ENCODE results near the gene MIDN.

Gene MIDN

DNA sequence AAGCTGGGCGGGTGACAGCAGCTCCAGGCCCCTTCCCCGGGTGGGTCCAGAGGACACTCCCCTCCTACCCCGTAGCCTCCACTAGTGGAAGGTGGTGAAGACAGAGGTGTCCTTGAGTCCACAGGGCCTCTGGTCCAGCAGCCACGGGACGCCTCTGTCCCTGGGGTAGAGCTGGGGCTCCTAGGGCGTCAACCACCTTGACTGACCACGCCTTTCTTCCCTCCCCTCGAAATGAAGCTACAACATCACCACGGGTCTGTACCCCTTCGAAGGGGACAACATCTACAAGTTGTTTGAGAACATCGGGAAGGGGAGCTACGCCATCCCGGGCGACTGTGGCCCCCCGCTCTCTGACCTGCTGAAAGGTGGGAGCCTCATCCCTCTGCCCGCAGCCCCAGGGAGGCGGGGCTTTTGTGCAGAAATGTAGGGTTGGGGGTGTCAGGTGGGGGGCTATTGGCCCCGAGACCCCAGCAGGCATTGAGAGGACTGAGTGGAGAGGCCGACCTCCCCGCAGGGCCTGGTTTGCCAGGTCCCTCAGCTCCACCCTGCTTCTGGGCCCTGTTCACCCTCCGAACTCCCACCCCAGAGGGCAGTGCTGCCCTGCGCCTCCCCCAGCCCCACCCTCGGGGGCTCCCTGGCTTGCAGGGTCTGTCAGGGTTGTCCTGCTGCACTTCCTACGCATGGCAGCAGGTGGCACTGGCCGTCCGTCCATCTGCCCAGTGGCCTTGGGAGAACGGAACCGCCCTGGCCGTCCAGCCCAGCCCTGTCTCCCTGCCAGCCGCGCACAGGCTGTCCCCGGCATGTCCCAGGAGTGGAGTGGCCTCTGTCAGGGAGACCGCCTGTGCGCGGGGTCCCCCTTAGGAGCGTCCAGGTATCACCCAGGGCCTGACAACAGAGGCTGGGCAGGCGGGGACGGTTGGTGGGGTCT lies 27.1 kb upstream of the MIDN start:
- DNase-seq, result no peak

DNA sequence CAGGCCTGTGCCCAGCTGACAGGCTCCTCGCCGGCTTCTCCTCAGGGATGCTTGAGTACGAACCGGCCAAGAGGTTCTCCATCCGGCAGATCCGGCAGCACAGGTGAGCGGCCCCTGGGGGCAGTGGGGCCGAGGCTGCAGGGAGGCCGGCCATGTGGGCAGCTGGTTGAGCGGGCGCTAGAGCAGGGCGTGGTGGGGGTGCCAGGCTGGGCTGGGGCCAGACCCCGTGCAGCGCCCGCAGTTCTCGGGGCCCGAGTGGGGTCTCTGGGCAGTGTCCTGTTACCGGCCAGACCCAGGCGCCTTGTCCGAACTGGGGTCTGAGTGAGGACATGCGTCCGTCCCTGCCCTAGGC lies 26.5 kb upstream of the MIDN start:
- no peak for DNase-seq

DNA sequence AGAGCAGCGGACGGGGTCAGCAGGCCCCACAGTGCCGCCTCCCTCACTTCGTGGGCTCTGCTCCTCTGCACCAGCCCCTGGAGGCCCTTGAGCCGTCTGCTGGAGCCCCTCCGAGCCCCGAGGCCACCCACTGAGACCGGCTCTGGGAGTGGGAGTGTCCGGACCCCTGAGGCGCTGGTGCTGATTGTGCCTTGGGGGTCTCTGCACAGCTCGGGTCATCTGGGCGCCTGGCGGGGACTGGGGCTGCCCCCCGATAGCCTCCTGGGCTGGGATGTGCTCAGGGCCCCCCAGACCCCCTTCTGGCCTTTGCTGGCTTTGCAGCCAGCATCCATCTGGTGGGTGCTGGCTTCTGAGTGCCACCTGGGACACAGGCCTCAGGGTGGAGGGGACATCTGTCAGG lies 26.0 kb upstream of the MIDN start:
- no peak for DNase-seq

DNA sequence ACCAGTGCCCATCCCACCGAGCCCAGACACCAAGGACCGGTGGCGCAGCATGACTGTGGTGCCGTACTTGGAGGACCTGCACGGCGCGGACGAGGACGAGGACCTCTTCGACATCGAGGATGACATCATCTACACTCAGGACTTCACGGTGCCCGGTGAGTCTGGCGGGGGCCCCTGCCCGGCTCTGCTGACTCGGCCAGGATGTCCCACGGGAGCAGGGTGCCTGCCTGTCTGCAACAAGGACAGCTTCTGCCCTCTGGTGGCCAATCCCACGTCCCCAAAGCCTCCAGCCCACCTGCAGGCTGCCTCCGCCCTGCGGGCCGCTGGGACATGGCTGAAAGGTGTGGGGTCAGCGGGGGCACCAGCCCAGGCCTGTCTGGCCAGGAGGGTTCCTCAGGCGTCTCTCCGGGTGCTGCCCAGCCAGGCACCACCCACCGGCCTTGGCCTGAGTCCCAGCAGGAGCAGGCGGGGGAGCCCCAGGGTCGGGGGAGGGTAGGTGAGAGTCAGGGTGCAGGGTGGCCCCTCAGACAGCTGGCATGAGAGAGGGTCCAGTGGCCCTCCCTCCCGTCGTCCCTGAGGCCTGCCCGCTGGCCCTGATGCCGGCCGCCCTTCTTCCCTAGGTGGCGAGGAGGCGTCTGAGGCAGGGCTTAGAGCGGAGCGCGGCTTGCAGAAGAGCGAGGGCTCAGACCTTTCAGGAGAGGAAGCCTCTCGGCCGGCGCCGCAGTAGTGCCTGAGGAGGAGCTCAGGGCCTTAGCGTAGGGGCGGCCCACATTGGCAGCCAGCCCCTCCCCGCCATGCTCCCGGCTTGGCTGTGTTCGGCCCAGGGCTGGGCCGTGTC lies 25.1 kb upstream of the MIDN start:
- no peak for DNase-seq

DNA sequence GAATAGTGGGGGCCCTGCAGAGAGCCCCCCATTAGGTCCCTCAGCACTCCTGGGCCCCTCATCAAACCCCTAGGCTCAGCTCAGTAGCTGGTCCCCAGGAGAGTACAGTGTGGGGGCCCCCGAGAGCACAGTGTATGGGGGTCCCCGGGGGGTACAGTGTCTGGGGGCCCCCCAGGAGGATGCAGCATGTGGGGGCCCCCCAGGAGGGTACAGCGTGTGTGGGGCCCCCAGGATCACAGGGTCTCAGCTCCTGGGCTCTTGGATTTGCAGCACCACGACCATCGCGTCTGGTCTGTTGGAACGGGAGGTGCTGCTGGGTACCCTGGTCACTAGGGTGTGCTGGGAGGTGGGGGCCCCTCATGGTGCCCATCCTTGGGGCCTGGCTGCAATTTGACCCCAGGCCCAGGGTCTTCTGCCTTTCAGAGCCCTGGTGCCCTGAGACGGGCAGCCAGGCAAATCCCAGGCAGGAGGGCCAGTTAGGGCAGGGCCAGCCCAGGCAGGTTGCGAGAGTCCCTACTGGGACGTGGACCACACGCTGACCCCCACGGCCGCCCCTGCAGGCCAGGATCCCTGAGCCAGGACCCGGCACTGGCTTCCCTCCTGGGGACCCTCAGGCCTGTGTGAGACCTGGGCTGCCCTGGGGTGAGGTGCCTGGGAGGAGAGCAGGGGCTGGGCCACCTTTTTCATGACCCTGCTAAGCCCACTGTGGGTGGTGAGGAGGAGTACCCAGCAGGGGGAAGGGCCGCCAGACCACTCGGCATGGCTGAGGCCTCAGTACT lies 24.1 kb upstream of the MIDN start:
- DNase-seq, result no peak

DNA sequence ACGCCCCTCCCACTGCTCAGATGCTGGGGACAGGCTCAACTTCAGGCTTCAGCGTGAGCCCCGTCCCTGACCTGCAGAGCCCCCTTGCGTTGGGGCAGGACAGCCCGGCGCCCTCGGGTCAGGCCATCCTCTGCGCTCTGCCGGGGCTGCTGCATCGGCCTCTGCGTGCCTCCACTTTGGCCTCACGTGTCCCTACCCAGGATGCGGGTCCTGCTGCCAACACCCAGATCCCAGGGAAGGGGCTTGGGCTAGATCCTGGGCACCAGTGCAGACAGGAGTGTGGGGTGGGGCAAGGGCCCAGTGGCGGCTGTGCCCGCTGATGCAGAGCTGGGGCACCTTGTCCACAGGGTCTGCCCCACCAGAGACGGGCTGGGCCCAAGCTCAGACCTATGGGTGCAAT lies 23.5 kb upstream of the MIDN start:
- no peak for DNase-seq

DNA sequence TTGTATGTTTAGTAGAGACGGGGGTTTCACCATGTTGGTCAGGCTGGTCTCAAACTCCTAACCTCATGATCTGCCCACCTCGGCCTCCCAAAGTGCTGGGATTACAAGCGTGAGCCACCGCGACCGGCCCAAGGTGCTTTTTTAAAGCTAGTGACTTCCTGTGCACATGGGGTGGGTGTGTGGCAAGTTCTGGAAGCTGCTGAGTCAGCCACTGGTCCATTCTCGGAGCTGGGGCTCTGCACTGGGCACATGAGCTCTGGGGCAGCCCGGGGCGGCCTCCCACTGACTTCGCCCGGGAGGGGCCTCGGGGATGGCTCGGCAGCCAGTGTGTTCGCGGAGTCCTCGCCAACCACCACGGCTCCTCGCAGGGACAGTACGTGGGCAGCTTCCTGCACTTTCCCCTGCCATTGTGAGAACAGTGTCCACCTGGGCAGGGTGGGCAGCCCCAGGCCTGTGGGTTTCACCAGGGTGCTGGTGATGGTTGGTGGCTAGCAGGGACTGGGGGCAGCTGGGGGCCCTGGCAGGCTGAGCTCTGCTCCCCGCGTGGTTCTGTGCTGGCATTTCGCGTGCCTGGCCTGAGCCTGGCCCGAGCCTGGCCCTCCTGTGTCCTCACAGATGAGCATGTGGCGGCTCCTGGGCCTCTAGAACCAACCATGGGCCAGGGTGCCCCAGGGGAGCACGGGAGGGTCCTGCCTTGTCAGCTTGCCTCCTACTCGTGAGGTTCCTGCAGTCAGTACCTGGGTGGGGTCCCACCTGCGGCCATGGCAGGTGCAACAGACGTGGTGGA lies 22.8 kb upstream of the MIDN start:
- DNase-seq, result no peak

DNA sequence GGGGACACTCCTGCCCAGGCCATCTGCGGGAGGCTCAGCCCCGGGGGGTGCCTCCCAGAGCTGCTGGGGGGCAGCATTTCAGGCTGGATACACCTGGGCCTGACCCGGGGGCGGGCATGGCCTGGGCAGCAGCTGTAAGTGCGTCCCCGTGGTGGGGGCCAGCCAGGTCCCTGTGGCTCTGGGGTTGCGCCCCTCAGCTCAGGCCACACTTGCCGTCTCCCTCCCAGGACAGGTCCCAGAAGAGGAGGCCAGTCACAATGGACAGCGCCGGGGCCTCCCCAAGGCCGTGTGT lies 22.2 kb upstream of the MIDN start:
- DNase-seq, result no peak

DNA sequence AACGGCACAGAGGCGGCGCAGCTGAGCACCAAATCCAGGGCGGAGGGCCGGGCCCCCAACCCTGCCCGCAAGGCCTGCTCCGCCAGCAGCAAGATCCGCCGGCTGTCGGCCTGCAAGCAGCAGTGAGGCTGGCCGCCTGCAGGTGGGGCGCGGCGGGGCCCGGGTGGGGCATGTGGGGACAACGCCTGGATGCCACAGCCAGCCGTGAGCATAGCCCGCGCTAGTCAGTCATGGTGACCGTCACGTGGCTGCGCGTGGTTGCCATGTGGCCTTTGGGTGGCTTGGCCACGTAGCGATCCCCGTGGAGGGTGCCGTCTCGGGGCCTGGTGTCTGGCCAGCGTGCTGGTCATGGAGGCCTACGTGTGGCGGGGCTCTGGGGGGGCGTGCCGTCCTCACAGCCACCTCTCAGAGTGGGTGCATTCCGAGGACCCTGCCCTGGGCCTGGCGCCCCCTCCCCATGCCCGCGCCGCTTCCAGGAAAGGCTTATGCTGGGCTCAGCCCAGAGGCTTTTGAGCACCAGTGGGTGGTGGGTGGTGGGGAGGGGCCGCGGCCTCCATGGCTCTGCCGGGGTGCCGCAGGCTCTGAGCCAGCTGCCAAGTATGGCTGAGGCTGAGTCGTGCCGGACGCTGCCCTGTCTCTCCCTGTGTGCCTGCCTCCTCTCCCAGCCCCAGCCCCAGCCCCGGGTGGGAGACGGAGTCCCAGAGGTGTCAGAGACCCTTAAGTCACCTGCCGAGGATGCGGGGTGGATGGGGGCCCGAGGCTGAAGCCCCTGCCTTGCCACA lies 21.7 kb upstream of the MIDN start:
- DNase-seq, result no peak

DNA sequence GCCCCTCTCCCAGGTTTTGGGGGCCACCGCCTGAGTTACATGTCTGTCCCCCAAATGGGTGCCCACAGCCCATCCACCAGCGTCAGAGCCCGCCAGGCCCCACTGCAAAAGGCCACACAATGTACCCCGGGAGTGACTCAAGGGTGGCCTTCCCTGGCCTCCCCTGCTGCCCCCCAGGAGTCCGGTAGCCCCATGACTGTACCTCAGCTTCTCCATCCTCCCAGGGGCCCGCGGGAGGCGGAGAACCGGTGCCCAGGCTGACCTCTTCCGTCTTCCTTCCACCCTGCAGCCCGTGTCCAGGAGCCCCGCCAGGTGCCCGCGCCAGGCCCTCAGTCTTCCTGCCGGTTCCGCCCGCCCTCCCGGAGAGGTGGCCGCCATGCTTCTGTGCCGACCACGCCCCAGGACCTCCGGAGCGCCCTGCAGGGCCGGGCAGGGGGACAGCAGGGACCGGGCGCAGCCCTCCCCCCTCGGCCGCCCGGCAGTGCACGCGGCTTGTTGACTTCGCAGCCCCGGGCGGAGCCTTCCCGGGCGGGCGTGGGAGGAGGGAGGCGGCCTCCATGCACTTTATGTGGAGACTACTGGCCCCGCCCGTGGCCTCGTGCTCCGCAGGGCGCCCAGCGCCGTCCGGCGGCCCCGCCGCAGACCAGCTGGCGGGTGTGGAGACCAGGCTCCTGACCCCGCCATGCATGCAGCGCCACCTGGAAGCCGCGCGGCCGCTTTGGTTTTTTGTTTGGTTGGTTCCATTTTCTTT lies 20.9 kb upstream of the MIDN start:
- no peak for DNase-seq

DNA sequence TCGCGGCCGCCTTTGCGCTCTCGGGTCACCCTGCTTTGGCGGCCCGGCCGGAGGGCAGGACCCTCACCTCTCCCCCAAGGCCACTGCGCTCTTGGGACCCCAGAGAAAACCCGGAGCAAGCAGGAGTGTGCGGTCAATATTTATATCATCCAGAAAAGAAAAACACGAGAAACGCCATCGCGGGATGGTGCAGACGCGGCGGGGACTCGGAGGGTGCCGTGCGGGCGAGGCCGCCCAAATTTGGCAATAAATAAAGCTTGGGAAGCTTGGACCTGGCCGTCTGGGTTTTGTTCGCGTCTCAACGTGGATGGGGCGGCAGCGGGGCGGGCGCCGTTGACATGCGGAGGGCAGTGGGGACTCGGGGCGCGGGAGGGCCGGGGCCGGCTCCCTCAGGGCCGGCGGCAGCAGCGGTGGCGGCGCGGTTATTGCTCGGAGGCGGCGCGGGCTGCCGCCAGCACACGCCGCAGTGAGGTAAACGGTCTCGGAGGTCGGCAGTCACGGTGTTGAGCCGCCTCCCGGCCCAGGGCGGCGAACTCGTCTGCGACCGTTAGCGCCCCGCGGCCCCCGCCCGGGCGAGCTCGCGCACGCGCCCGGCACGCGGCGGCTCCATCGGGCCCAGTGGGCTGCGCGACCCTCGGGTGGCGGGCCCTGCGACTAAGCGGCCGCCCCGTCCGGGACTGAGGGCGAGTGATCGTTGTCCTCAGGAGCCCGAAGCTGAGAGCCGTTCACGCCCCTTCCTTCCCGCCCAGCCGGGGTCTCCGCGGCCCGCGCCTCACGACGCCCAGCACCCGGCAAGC lies 20.0 kb upstream of the MIDN start:
- DNase-seq, result no peak

DNA sequence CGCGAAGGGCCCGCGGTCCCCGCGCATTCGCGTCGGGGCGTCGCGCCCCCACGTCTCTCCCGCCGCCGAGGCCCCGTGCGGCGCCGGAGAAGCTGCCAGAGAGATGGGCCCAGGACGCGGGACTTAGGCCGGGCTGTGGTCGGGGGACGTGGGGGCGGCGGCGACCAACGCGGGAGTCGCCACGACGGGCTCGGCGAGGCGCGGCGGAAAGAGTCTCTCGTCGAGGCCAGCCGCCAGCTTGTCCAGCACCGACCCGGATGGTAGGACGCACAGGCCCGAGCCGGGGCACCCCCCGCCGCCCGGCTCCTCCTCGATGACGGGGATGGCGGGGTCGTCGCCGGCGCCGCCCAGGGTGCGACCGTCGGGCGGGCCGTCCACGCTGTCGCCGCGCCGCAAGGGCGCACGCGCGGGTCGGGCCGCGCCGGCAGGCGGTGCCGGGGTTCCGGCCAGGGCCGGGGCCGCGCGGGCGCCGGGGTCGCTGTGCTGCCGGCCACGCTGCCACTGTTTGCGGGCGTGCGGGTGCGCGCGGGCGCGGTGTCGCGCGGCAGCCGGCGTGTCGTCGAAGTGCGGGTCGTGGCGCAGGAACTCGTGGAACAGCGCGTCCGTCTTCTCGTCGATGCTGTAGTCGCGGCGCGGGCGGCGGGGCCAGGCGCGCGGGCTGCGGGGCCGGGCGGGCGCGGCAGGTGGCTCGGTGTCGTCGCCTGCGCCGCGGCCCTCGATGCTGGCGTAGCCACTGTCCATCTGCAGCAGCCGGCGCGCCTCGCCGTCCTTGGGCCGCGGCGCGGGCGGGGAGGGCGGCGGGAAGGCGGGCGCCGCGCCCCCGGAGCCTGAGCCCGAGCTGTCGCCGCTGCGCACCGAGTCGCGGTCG lies 19.1 kb upstream of the MIDN start:
- no peak for DNase-seq

DNA sequence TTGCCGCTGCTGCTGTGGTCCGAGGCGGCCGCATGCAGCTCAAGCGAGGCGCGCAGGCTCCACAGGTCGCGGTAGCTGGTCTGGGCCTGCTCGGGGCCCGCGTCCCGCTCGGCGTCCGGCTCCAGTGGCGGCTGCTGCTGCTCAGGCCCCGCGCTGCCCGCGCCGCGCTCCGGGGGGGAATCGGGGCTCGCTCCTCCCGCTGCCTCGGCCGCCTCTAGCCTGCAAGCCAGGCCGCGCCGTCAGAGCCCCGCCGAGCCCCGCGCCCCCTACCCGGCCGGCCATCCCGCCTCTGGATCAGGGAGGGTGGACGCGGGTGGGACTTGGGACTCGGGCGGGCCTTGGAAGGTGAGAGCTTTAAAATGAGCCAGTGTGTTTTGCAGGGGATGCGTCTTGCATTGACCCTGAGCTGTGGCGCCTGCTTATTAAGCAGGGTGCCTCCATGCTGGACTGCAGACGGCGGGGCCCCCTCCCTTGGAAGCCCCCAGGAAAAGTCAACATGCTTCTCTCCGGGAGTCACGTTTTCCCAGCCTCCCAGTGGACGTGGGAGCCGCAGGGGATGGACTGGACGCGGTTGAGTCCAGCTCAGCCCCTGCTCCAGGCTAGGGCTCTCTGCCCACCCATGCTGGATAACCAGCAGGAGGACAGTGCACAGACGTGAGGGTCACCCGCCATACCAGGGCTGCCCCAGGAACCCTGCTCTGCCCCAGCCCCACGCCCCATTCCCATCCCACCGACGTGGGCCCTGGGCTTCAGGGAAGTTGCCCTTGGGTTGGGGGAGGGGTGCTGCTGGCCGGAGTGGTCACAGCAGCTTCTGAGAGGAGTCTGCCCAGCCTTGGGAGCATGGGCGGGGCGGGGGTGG lies 18.2 kb upstream of the MIDN start:
- DNase-seq, result no peak

DNA sequence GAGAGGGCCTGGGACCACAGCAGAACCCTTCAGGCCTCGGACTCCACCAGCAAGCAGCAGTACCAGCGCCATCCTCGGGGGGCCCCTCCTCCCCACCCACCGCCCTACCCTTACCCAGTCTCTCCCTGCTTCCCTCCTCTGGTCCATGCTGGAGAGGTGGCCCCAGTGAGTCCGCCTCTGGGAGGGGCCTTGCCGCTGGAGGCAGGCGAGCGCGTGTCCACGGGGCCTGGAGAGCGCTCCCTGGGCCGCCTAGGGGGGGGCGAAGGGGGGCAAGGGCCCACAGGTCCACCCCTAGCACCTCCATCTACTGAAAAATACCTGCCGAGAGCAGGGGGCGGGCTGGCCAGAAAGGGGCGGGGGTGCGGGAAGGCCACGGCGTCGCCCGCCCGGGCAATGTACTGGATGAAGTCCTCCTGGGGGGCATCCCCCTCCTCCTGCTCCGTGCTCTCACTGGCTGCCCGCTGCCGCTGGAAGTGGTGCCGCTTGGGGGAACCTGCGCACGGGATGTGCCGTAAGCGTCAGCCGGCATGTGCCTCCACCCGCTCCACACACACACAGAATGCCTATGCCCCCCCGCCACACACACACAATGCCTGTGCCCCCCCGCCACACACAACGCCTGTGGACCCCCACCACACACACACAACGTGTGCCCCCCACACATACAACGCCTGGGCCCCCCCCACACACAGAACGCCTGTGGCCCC lies 17.4 kb upstream of the MIDN start:
- no peak for DNase-seq

DNA sequence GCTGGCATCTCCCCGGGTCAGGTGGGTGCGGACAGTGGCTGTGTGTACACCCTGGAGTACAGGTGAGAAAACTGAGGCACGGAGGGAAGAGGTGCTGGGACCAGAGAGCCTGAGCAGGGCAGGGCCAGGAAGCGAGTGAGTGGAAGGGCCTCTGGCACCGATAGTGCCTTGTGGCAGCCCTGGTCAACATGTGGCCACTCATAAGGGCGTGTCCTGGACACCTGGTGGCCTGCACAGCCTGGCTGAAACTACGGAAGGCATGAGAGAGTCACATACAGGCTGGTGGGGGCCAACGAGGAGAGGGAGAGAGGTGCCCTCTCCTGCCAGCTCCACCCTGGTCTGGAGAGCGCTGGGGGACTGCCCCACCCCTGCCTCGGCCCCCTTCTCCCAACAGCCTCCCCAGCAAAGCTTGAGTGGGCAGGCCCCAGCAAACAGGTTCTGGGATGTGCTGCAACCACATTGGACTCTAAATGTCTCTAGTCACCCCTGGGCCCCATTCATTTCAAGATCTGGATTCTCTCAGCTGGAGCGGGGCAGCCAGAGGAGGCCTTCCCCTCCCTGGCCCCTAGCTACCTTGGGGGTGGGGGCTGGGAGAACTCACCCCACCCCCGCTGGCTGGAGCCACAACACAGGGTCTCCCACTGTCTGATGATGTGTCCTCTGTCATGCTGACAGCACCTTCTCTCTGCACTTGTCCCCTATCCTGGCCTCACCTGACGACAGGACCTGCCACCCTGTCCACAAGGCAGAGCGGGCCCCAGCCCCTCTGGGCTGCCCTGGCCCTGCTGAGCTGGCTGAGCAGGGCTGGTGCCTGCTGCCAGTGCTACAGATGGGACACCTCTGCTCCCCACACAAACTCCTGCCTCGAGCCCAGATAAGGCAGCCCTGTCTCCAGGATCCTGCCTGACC lies 16.4 kb upstream of the MIDN start:
- DNase-seq, result no peak

DNA sequence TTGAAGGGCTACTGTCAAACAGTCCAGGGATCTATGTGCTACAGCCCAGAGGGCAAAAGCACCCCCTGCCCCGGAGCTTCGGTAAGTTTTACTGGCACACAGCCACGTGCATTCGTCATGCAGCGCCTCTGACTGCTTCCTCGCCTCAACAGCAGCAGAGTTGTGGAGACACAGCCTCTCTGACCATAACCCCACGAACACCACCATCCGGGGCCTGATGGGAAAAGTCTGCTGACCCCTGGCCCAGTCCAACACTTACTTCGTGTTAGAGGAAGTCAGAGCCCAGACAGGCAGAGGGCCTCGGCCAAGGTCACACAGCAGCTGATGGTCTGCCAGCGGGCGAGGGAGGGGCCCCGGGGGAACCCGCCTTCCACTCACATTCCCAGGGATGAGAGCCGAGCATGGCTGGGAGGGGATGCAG lies 15.7 kb upstream of the MIDN start:
- no peak for DNase-seq

All from stimulated activated CD8-positive, alpha-beta memory T cell treated with anti-CD3 and anti-CD28 coated beads, Interleukin-4, amount 100 ng/mL, for 48 hours (primary cell).